Adipose tissue (tissue), 3 donors: ENCODE measurements around the gene HAGHL. TPM values are rescaled to one million over a fixed set of nuclear protein-coding genes. Genes with fewer than 3 reads are reported as not detected.
"Not testable (repeated sequence)": the region's sequence is repeated elsewhere in the genome, so short reads cannot be mapped to it uniquely, and the experiment has no call there.

ENCODE experiments used
- H3K27ac ChIP-seq: one replicate; pipeline ENCODE4 v1.5.1; 2013; ENCODE audit warnings: low read depth, low read length
- WGBS, 3 donors: extraction: QIAGEN DNeasy Blood & Tissue Kit; methylation state at CpG; one replicate each; pipeline ENCODE4 v1.1.7; 2013; 5-methylcytosine and 5-hydroxymethylcytosine counted together
- polyA plus RNA-seq, 3 donors: library from polyadenylated mRNA; stranded (reverse); fragments of 200-250 nt; gene quantifications; one replicate each; pipeline ENCODE4 v1.2.3, GENCODE V29; 2013
- donor health status: healthy with polysubstance abuse.
- donor health status: Bipolar disorder and iron deficiency.
- donor health status: healthy.

Gene HAGHL
- polyA plus RNA-seq, 3 donors, result 2.0 to 2.6 (median 2.5) TPM

GRCh38 chr16:740764-741505 is 14.0 kb downstream of the HAGHL start, which contains the start of gene CIAO3:
CIAO3 (minus strand) TSS chr16:740997; CDS start chr16:740985, 12 bp downstream.
- H3K27ac ChIP-seq, result no peak within 1 kb of the TSS
- WGBS, 3 donors, result 0 to 1% (median 1%) methylated on average over 66 to 79 of the region's 79 CpGs

DNA sequence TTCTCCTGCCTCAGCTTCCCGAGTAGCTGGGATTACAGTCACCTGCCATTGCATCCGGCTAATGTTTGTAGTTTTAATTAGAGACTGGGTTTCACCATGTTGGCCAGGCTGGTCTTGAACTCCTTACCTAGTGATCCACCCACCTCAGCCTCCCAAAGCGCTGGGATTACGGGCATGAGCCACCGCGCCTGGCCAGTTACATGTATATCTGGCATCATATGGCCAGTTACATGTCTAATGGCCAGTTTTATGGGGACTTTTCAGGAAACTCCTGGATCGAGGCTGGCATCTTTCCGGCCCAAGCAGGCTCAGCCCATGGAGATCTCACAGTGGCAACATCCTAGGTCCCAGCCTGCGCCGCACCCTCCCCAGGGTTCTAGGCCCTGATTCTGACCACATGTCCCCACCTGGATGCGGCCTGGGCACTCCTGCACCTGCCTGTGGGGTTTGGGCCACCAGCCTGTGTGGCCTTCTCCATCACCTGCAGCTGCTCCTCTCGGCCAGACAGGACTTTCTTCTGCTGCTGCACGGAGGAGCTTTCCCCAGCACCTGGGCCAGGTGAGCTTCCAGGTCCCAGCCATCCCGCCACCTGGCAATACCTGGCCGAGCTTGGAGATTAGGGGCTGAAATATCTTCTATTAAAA is 15.2 kb downstream of the HAGHL start:
- WGBS, 3 donors, result 88 to 90% (median 90%) methylated on average over 15 of the region's 15 CpGs
- H3K27ac ChIP-seq, result no peak overlapping the region

GRCh38 chr16:742894-743293 is 16.0 kb downstream of the HAGHL start:
- 81 to 86% (median 85%) methylated on average over 14 of the region's 14 CpGs for WGBS, 3 donors
- not testable (repeated sequence) for H3K27ac ChIP-seq

GRCh38 chr16:743794-744500 is 17.0 kb downstream of the HAGHL start:
- WGBS, 3 donors, result 78 to 82% (median 80%) methylated on average over 19 to 21 of the region's 21 CpGs
- H3K27ac ChIP-seq, result no peak overlapping the region

DNA sequence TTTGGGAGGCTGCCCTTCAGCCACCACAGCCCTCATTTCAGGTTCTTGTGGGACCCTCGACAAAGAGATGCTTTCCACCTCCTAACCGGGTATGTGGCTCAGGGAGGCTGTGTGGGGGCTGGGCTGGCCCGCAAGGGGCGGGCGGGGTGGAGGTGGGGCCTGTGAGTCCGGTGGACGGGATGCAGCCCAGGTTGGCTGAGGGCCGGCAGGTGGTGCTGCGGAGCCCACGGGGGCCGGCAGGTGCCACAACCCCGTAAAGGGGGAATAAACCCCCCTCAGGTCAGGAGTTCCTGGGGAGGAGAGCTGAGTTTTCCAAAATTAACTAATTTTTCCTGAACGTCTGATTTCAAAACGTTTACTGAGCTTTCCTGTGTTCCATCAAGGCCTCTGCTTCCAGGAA is 18.8 kb downstream of the HAGHL start:
- no peak overlapping the region for H3K27ac ChIP-seq
- 1 to 4% (median 3%) methylated on average over 14 of the region's 14 CpGs for WGBS, 3 donors

GRCh38 chr16:746637-747036 is 19.7 kb downstream of the HAGHL start:
- WGBS, 3 donors, result 74 to 81% (median 80%) methylated on average over 9 to 13 of the region's 13 CpGs
- H3K27ac ChIP-seq, result no peak overlapping the region

DNA sequence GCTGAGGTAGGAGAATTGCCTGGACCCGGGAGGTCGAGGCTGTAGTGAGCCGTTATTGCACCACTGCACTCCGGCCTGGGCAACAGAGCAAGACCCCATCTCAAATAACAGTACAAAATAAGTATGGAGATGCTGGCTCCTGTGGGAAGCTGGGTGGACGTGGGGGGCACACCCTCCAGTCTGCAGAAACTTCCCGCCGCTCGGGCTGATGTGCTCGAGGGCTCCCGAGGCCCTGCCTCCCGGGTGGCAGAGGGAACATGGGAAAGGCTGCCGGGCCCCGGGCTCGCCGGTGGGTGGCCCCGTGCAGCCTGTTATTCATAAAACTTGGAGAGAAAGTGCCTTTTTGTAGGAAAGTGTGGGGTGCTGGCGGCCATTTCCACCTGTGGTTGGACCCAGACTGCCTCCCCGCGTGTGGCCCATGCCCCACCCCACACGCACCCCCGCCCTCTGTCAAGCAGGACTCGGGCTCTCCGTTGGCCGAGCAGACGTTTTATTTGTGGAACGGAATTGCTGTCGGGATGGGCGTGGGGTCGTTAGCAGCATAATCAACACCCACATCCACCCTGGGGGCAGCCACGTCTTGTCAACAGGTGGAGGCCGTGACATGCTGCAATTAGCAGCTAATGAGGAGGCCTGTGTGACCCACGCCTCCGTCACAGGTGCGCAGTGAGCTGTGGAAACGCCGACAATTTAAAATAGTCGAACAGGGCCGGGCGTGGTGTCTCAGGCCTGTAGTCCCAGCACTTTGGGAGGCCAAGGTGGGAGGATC is 21.3 kb downstream of the HAGHL start:
- 79 to 86% (median 83%) methylated on average over 39 of the region's 39 CpGs for WGBS, 3 donors
- H3K27ac ChIP-seq, result no peak overlapping the region

- H3K27ac ChIP-seq, result no peak overlapping the region
- 71 to 90% (median 72%) methylated on average over 6 of the region's 6 CpGs for WGBS, 3 donors
Measured at GRCh38 chr16:749010-749409, 22.1 kb downstream of the HAGHL start.

GRCh38 chr16:750485-750884 is 23.6 kb downstream of the HAGHL start:
- no peak overlapping the region for H3K27ac ChIP-seq
- 39 to 66% (median 57%) methylated on average over 9 of the region's 9 CpGs for WGBS, 3 donors

DNA sequence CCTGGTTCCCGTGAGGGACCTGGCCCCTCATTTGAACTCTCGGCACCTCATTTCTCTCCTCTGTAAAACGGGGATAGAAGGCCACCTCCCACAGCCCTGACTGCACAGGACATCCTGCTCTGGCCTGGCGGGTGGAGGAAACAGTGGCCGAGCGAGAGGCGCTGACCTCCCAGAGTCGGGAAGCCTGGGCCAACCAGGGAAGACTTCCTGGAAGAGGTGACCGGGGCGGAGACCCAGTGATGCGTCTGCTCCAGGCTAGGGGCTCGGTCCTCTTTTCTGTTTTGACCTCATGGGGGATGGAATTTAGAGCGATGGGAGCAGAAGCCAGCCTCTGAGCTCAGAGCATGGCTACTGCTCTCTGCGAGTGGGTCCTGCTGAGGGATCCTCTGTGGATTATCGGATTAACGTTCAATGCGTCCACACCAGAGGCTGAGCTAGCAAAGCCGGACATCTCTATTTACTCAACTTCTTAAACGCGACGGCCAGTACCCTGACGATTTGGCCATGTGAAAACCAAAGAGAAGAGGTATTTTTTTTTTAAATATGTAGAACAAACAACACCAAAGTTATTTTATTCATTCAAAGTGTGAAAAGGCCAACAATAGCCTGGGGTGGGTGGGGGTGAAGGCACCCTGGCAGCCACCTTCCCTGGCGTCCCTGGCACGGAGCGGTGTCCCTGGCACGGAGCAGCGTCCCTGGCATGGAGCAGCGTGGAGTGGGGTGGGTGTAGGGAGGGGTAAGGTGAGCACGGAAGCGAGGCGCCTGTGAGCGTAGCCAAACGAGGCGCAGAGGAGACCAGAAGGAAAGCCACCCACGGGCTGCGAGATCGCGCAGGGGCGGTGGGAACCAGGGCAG is 24.5 kb downstream of the HAGHL start:
- no peak overlapping the region for H3K27ac ChIP-seq
- WGBS, 3 donors, result 38 to 69% (median 65%) methylated on average over 39 of the region's 39 CpGs

- H3K27ac ChIP-seq, result no peak overlapping the region
- WGBS, 3 donors, result 27 to 56% (median 54%) methylated on average over 10 of the region's 10 CpGs
Measured at GRCh38 chr16:752007-752312, 25.1 kb downstream of the HAGHL start.

- not testable (repeated sequence) for H3K27ac ChIP-seq
- WGBS, 3 donors, result 84 to 90% (median 88%) methylated on average over 11 of the region's 11 CpGs
Measured at GRCh38 chr16:754121-754607, 27.3 kb downstream of the HAGHL start.

DNA sequence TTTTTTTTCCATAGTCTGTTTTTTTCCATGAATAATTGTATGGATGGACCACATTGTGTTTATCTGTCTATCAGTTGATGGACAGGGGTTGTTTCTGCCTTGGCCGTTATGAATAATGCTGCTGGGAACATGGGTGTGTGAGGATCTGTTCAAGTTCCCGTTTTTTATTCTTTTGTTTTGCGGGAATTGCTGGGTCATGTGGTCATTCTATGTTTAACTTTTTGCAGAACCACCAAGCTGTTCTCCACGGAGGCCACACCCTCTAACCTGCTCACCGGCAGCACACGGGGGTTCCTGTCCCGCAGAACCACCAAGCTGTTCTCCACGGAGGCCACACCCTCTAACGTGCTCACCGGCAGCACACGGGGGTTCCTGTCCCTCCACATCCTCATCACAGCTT is 27.8 kb downstream of the HAGHL start:
- 29 to 50% (median 35%) methylated on average over 11 of the region's 11 CpGs for WGBS, 3 donors
- no peak overlapping the region for H3K27ac ChIP-seq

DNA sequence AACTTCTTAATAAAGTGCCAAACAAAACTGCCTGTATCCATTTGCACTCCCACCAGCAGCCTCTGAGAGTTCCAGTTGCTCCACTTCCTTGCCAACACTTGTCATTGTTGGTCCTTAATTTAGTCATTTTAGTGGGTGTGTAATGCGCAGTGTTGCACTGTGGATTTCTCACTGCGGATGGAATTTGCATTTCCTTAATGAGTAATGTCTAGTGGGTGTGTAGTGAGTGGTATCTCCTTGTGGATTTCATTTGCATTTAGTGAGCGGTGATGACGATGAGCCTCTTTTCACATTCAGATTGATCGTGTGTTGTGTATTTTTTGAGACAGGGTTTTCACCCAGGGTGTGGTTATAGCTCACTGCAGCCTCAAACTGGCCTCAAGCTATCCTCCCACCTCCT is 29.5 kb downstream of the HAGHL start:
- 90 to 93% (median 92%) methylated on average over 5 of the region's 5 CpGs for WGBS, 3 donors
- H3K27ac ChIP-seq, result no peak overlapping the region

- H3K27ac ChIP-seq, result no peak overlapping the region
- WGBS, 3 donors, result 70 to 81% (median 77%) methylated on average over 34 of the region's 34 CpGs
Measured at GRCh38 chr16:759110-759910, 32.4 kb downstream of the HAGHL start.

DNA sequence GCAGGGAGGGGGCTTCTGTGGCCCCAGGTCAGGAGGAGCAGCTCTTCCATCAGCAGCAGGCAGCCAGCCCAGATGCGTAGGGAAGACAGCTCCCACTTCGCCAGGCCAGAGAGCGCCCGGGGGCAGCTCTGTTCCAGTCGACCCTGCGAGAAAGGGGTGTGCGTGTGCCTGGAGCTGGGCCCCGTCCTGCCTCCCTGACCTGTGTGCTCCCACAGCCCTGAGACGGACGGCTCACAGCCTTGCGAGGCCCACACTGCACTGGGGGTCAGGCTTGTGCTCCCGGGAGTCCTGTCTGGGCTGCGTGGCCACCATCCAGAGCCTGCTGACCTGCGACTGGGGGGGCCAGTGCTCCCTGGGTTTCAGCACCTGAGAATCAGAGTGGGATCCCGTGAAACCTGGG is 33.2 kb downstream of the HAGHL start:
- WGBS, 3 donors, result 52 to 57% (median 53%) methylated on average over 15 of the region's 15 CpGs
- no peak overlapping the region for H3K27ac ChIP-seq
